HG03432 (cell line): ENCODE measurements around the gene C1QC.

Source experiments
- ATAC-seq: cut with Tn5 transposase; IDR thresholded peaks from one replicate; pipeline ENCODE4 v1.9.1; 2021; ENCODE audit warnings: mild to moderate bottlenecking, moderate library complexity; ENCODE audit not compliant: unreplicated experiment

Gene C1QC

GRCh38 chr1:22643381-22643780 lies at the start of gene C1QC:
TSS of gene C1QC (plus strand) at chr1:22643633. CDS start at chr1:22644024, 391 bp downstream.
- ATAC-seq: no peak

- no peak for ATAC-seq
These were observed 49.0 kb upstream of the C1QC start for GRCh38 chr1:22594396-22594795.

DNA sequence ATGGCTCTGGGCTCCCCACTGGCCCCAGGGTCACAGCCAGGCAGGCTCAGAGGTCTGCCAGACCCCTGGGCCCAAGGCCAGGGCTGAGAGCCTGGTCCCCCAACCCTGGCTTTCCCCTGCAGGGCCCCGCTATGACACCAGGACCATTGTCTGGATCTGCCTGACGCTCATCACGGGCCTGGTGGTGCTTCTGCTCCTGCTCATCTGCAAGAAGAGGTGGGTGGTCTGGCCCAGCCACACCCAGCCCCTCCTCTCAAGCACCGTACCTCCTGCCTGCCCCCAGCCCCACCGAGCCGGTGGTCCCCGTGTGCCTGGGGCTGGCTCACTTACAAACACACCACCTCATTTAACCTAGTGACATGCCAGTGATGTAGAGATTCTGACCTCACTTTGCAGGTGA lies 48.3 kb upstream of the C1QC start:
- ATAC-seq: no peak

DNA sequence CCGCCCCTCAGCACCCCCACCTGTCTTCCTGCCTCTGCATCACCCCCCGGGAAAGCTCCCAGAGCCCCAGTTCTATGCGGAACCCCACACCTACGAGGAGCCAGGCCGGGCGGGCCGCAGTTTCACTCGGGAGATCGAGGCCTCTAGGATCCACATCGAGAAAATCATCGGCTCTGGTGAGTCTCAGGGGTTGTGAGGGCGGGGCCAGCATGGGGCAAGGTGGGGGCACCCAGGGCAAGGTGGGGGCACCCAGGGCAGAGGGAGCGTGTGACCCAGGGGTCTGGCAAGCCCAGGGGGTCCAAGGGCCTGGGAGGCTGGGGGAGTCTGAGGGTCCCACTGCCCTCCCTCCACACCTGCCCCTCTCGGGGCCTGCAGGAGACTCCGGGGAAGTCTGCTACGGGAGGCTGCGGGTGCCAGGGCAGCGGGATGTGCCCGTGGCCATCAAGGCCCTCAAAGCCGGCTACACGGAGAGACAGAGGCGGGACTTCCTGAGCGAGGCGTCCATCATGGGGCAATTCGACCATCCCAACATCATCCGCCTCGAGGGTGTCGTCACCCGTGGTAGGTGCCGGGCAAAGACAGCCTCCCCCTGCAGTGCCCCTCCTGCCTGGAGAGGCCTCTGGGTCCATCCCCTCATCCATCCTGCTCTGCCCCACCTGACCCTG lies 46.0 kb upstream of the C1QC start:
- no peak for ATAC-seq

DNA sequence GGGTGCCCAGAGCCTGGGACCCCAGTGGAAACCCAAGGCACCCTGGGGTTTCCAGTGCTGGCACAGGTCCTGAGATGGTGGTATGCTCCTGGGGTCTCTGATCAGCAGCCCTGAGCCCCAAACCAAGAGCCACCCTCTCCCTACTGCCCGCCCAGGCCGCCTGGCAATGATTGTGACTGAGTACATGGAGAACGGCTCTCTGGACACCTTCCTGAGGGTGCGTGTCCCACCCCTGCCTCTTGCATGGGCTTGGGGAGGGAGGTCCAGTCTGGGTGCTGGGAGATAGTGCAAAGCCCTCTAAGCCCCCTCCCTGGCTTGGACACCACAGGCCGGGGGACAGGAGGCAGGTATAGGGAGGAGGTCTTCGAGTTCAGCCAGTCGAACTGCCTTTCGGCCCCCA lies 45.4 kb upstream of the C1QC start:
- ATAC-seq: no peak

DNA sequence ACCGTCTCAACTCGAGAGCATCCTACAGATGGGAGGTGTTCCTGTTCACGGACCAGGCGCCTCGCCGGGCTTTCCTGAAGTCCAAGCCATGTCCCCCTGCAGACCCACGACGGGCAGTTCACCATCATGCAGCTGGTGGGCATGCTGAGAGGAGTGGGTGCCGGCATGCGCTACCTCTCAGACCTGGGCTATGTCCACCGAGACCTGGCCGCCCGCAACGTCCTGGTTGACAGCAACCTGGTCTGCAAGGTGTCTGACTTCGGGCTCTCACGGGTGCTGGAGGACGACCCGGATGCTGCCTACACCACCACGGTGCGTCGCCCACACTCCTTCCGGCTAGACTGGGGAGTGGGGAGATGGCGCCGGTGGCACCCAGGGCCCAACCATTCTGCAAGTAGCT lies 44.7 kb upstream of the C1QC start:
- ATAC-seq: no peak

DNA sequence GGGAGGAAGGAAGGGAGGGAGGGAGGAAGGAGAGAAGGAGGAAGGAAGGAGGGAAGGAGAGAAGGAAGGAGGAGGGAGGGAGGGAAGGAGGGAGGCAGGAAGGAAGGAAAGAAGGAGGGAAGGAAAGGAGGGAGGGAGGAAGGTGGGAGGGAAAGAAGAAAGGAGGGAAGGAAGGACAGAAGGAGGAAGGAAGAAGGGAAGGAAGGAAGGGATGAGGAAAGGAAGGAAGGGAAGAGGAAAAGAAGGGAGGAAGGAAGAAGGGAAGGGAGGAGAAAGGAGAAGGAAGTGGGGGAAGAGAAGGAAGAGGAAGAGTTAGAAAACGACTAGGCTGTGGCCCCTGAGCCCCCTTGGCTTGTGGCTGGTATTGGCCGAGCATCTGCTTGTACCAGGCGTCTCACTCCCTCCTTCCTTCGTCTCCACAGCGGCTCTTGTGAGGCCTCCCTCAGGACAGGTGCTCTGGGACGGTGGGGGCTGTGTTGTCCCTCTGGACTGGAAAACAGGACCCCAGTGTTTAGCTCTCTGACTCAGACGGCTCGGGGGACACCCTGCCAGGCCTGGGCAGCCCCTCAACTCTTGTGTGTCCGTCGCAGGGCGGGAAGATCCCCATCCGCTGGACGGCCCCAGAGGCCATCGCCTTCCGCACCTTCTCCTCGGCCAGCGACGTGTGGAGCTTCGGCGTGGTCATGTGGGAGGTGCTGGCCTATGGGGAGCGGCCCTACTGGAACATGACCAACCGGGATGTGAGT lies 43.2 kb upstream of the C1QC start:
- ATAC-seq: no peak

DNA sequence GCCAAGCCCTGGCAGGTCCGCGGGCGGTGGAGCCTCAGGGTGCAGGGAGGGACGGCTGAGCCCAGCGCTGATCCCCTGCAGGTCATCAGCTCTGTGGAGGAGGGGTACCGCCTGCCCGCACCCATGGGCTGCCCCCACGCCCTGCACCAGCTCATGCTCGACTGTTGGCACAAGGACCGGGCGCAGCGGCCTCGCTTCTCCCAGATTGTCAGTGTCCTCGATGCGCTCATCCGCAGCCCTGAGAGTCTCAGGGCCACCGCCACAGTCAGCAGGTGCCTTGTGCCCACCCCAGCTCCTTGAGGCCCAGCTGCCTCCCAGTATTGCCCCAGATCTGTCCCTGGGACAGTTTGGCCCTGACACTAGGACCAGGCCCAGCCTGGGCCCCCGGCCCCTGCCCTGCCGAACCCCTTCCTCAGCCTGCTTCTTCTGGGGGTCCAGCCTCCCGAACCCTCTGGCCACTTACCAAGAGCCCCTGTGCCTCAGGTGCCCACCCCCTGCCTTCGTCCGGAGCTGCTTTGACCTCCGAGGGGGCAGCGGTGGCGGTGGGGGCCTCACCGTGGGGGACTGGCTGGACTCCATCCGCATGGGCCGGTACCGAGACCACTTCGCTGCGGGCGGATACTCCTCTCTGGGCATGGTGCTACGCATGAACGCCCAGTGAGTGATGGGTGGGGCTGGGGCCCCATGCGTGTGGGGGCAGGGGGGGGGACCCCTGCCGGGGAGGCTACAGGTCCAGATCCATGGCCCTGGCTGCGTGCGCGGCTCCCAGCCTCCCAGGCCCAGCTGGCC lies 42.4 kb upstream of the C1QC start:
- no peak for ATAC-seq

GRCh38 chr1:22601610-22602009 lies 41.8 kb upstream of the C1QC start:
- ATAC-seq: no peak

GRCh38 chr1:22602060-22602740 lies 41.2 kb upstream of the C1QC start:
- ATAC-seq: no peak

DNA sequence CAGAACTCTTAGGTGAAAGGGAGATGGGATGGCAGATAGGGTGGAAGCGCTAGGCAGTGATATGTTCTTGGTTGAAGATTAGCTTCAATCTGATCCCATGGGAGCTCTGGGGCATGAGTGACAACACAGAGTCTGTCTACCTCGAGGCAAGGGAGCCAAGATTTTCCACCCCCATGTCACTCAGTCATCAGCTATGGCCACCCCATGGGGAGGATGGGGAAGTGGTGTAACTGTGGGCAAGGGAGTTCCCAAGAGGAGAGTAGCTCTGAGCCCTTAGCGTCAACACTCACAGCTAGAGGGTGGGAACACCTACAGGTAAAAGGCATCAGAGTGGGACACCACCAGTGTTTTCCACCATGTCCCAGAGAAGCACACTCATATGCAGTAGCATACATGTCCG lies 37.3 kb upstream of the C1QC start:
- ATAC-seq: no peak

GRCh38 chr1:22607154-22607553 lies 36.3 kb upstream of the C1QC start:
- no peak for ATAC-seq

DNA sequence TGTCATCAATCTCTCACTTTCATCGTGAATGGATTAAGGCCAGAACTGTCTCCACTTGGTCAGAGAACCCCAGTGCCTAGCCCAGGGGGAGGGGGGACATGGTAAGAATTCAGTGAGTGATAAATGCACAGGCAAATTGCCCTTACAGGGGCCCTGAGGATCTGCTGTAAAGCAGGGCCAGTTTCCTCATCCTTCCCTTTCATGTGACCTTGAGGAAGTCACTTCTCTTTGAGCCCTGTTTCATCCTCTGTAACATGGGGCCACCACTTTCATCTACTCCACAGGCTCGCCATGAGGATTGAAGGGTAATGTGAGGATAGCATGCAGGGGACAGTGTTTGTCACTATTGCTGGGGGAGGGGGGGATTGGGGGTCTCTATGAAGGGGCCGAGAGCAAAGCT lies 35.1 kb upstream of the C1QC start:
- no peak for ATAC-seq

DNA sequence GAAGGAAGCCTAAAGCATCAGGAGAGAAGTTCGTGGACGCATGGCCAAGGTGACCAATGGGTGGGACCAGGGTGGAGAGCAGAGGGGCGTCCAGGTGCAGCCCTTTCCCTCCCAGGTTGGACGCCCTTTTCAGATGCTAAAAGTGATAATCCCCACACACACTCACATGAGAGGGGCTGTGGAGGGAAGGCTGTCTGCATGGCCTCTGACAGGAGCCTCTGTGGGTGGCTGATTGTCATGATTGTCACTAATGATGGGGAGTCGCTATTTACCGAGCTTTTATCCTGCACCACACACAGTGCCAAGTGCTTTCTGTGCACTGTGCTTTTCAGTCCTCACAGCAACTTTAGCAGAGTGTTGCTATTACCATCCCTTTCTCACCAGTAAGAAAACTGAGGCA lies 34.1 kb upstream of the C1QC start:
- ATAC-seq: no peak

DNA sequence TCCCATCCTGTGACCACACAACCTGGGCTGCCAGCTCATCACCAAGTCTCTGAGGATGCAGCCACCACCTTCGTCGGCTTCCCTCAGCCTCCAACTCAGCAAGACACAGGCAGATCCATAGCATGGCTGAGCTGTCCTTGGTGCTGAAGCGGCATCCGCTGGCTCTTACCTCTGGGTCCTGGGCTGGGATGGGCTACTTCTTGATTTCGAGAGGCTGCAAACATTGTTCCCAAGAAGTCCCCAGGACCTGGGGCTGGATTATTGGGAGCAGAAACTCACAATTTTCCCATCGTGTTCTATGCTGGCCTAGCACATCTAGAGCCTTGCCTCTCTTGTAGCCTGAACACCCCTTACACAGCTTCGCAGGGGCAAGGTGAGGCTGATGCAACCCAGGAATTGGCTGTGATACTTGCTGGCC lies 31.9 kb upstream of the C1QC start:
- no peak for ATAC-seq

- no peak for ATAC-seq
These were observed 30.5 kb upstream of the C1QC start for GRCh38 chr1:22612671-22613571.

- no peak for ATAC-seq
These were observed 29.9 kb upstream of the C1QC start for GRCh38 chr1:22613572-22613918.

DNA sequence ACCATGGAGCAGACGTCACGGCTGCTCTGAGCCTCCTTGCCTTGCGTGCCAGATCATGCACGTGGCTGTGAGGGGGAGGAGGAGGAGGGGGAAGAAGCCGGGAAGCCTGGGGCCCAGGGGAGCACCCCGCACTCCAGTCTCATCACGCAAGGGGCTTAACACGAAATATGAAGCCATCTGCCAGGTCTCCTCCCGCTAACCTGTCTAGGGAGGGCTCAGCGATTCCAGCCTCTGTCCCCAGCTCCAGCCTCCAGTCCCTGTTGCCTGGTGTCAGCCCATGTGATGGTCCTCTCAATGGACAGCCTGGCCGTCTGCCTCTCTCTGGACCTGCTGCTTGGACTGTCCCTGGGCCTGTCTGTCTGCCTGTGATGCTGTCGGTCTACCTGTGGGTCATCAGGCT lies 29.5 kb upstream of the C1QC start:
- no peak for ATAC-seq

DNA sequence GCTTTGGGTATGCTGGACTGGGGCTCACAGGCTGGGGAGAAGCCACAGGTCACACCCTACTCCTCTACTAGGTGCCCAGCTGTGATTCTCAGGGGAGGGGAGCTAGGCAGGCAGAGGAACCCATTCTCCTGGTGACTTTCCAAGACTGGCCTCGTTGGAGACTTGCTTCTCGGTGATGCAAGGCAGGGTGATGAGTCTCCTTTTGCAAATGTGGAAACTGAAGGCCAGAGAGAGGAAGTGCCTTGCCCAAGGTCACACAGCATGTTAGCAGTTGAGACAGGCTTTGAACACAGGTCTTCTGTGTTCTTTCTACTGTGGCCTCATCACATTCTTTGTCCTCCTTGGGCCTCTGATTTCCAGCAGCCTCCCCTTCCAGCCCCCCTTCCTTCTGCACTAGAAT lies 27.5 kb upstream of the C1QC start:
- ATAC-seq: no peak

GRCh38 chr1:22616571-22616970 lies 26.9 kb upstream of the C1QC start:
- no peak for ATAC-seq
